ENCODE measurements around the gene UTS2. TPM values are rescaled to one million over a fixed set of nuclear protein-coding genes. Genes with fewer than 3 reads are reported as not detected.

UTS2 gene
- polyA plus RNA-seq, 2 of the 4 experiments (the other 2 are of a cell fraction) = not detected

DNA sequence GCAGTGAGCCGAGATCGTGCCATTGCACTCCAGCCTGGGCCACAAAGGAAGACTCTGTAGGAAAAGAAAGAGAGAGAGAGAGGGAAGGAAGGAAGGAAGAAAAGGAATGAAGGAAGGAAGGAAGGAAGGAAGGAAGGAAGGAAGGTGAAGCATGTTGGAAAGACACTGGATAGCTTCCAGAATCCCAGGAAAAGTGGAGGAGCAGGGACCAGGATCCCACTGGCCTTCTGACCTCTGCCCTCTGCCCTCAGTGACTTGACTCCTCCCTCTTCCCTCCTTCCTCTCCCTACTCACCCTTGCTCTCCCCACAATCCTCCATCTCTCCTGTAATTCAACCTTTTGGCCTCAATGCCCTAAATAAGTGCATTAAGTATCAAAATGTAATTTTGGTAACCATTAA, 4.1 kb upstream of the UTS2 start:
- no peak for ATAC-seq
- ChIA-PET CTCF (interaction anchor here (0.6 to 1.2 kb wide), 2 partner anchors 37 to 46 kb away, joined by 3 read pairs; no protein-coding TSS in a partner anchor), POLR2A (no interaction called here)
- Histone ChIP-seq H3K4me2 (no peak overlapping the region), H3K4me3 (no peak overlapping the region), H3K27ac (no peak overlapping the region), H3K9me3 (no peaks in the 10 kb centered on the region), H3K4me1 (no peaks in the 10 kb centered on the region)
- WGBS (ENCODE audit: missing lambda C conversion rate) = 83% methylated on average over 2 of the region's 2 CpGs
- DNase-seq (ENCODE audit: low read depth in 1 of 2, low spot score in 1 of 2) = no peak
- TF ChIP-seq RAD21 (conservative IDR thresholded peaks at IDR 0.05 in 1 of 2, IDR thresholded peaks at IDR 0.05 in 1 of 2) = no peak
- FAIRE-seq = no peak

GRCh38 chr1:7856345-7856744, 3.5 kb upstream of the UTS2 start:
- FAIRE-seq (no peak), ATAC-seq (no peak), DNase-seq (ENCODE audit: low read depth in 1 of 2, low spot score in 1 of 2) (no peak)
- no peak for TF ChIP-seq ZFP36 (IDR thresholded peaks at IDR 0.05; ENCODE audit: borderline replicate concordance, partially characterized antibody)
- Histone ChIP-seq H3K4me1 (no peaks in the 10 kb centered on the region), H3K9me3 (no peaks in the 10 kb centered on the region), H3K4me3 (no peak overlapping the region), H3K4me2 (no peak overlapping the region), H3K27ac (no peak overlapping the region)
- WGBS (ENCODE audit: missing lambda C conversion rate) = 78% methylated on average over 15 of the region's 15 CpGs
- CTCF ChIA-PET = interaction anchor here (0.6 kb wide), 1 partner anchor 37 kb away, joined by 3 read pairs; no protein-coding TSS in a partner anchor
- POLR2A ChIA-PET = no interaction called here

DNA sequence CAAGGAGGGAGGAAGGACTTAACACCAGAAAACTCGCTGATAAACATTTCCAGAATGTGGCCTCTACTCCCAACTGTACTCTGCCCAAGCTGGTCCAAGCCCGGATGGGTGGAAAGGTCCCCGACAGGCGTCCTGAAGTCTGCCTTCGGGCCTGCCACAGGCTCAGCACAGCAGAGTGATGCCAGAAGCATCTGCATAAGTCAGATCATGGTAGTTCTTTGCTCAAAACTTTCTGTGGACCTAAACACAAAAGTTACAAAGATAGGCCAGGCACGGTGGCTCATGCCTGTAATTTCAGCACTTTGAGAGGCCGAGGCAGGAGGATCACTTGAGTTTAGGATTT, 790 bp upstream of the UTS2 start:
- Histone ChIP-seq H3K27ac (no peak overlapping the region), H3K4me1 (no peaks in the 10 kb centered on the region), H3K4me3 (no peak overlapping the region), H3K4me2 (no peak overlapping the region), H3K9me3 (no peaks in the 10 kb centered on the region)
- no peak for ATAC-seq
- TF ChIP-seq MAFK (IDR thresholded peaks at IDR 0.05; ENCODE audit: partially characterized antibody) (no peak), ZSCAN20 (CRISPR knock-in tag; IDR thresholded peaks at IDR 0.05) (no peak), JUNB (IDR thresholded peaks at IDR 0.05) (no peak), RAD21 (conservative IDR thresholded peaks at IDR 0.05 in 1 of 2, IDR thresholded peaks at IDR 0.05 in 1 of 2) (no peak), ZNF302 (CRISPR knock-in tag; IDR thresholded peaks at IDR 0.05) (no peak), RCOR1 (IDR thresholded peaks at IDR 0.05; ENCODE audit: low read depth, low read length) (no peak), SMC3 (IDR thresholded peaks at IDR 0.05) (no peak), EHMT2 (IDR thresholded peaks at IDR 0.05; ENCODE audit: low read depth) (no peak), RFX5 (IDR thresholded peaks at IDR 0.05) (no peak), GATA3 (IDR thresholded peaks at IDR 0.05; ENCODE audit: borderline replicate concordance) (no peak), HOXB5 (CRISPR knock-in tag; IDR thresholded peaks at IDR 0.05) (no peak), TFCP2L1 (CRISPR knock-in tag; IDR thresholded peaks at IDR 0.05) (no peak), POLR2A (IDR thresholded peaks at IDR 0.05; ENCODE audit: low read length) (no peak), E2F6 (IDR thresholded peaks at IDR 0.05; ENCODE audit: borderline replicate concordance, low read depth) (no peak), KDM5A (IDR thresholded peaks at IDR 0.05) (no peak), KDM1A (IDR thresholded peaks at IDR 0.05; ENCODE audit: low read depth) (no peak)
- TF ChIP-seq, protein P1, sequence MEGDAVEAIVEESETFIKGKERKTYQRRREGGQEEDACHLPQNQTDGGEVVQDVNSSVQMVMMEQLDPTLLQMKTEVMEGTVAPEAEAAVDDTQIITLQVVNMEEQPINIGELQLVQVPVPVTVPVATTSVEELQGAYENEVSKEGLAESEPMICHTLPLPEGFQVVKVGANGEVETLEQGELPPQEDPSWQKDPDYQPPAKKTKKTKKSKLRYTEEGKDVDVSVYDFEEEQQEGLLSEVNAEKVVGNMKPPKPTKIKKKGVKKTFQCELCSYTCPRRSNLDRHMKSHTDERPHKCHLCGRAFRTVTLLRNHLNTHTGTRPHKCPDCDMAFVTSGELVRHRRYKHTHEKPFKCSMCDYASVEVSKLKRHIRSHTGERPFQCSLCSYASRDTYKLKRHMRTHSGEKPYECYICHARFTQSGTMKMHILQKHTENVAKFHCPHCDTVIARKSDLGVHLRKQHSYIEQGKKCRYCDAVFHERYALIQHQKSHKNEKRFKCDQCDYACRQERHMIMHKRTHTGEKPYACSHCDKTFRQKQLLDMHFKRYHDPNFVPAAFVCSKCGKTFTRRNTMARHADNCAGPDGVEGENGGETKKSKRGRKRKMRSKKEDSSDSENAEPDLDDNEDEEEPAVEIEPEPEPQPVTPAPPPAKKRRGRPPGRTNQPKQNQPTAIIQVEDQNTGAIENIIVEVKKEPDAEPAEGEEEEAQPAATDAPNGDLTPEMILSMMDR (IDR thresholded peaks at IDR 0.05) = no peak
- no peak for FAIRE-seq
- POLR2A ChIA-PET = no interaction called here
- no peak for DNase-seq (ENCODE audit: low read depth in 1 of 2, low spot score in 1 of 2)
- CTCF ChIA-PET = no interaction called here
- WGBS (ENCODE audit: missing lambda C conversion rate) = 75% methylated on average over 7 of the region's 7 CpGs

GRCh38 chr1:7850786-7851185, 2.1 kb downstream of the UTS2 start:
- ATAC-seq (no peak), FAIRE-seq (no peak), DNase-seq (ENCODE audit: low read depth in 1 of 2, low spot score in 1 of 2) (no peak)
- Histone ChIP-seq H3K4me1 (no peaks in the 10 kb centered on the region), H3K27ac (no peak overlapping the region), H3K9me3 (no peaks in the 10 kb centered on the region), H3K4me3 (no peak overlapping the region), H3K4me2 (no peak overlapping the region)
- CTCF ChIA-PET = no interaction called here
- POLR2A ChIA-PET = no interaction called here
- 77% methylated on average over 15 of the region's 15 CpGs for WGBS (ENCODE audit: missing lambda C conversion rate)
- TF ChIP-seq REST (IDR thresholded peaks at IDR 0.05) (no peak), HOXB5 (CRISPR knock-in tag; IDR thresholded peaks at IDR 0.05) (no peak), KDM5A (IDR thresholded peaks at IDR 0.05) (no peak), ESRRA (IDR thresholded peaks at IDR 0.05; ENCODE audit: borderline replicate concordance, low read length) (no peak), GATA3 (IDR thresholded peaks at IDR 0.05; ENCODE audit: borderline replicate concordance) (no peak), USF2 (IDR thresholded peaks at IDR 0.05) (no peak), BHLHE40 (IDR thresholded peaks at IDR 0.05; ENCODE audit: low read depth, low read length) (no peak), HES2 (IDR thresholded peaks at IDR 0.05) (no peak), FOSB (CRISPR knock-in tag; IDR thresholded peaks at IDR 0.05) (no peak)

Data from A549 (cell line).